ENCODE data around the gene ENPEP. TPM values are rescaled to one million over a fixed set of nuclear protein-coding genes. Genes with fewer than 3 reads are reported as not detected.
"Not testable (repeated sequence)": the region's sequence is repeated elsewhere in the genome, so short reads cannot be mapped to it uniquely, and the experiment has no call there.

The ENPEP gene
- total and polyA plus RNA-seq, 11 donors: 1.3 to 9.3 (median 4.2) TPM

DNA sequence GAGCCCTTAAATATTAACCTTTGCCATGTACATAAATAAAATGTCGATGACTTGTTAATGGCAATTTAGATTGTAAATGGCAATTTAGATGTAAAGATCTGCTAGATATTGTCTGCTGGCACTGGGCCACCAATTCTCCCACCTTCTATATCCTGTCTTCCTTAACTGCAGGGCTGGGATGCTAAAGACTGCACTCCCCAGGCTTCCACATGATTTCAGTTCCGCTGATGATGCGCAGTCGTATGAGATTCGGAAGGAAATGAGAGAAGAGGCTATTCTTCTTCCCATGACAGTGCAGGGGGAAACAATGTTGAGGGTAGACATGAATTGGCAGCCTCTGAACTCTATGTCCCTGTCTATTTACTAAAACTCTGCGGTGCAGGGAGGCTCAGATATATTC is 91.3 kb downstream of the ENPEP start:
- DNase-seq (no peak), ATAC-seq (no peak)
- no peak overlapping the region for H3K27ac ChIP-seq
- no peaks in the 10 kb centered on the region for H3K36me3 ChIP-seq
- no peak for TF ChIP-seq POLR2A (IDR thresholded peaks at IDR 0.05)
- TF ChIP-seq, protein P1, sequence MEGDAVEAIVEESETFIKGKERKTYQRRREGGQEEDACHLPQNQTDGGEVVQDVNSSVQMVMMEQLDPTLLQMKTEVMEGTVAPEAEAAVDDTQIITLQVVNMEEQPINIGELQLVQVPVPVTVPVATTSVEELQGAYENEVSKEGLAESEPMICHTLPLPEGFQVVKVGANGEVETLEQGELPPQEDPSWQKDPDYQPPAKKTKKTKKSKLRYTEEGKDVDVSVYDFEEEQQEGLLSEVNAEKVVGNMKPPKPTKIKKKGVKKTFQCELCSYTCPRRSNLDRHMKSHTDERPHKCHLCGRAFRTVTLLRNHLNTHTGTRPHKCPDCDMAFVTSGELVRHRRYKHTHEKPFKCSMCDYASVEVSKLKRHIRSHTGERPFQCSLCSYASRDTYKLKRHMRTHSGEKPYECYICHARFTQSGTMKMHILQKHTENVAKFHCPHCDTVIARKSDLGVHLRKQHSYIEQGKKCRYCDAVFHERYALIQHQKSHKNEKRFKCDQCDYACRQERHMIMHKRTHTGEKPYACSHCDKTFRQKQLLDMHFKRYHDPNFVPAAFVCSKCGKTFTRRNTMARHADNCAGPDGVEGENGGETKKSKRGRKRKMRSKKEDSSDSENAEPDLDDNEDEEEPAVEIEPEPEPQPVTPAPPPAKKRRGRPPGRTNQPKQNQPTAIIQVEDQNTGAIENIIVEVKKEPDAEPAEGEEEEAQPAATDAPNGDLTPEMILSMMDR (IDR thresholded peaks at IDR 0.05): no peak
- H3K27me3 ChIP-seq: no peaks in the 10 kb centered on the region
- H3K4me1 ChIP-seq: no peaks in the 10 kb centered on the region
- H3K4me3 ChIP-seq: no peak overlapping the region
- H3K9me3 ChIP-seq: no peaks in the 10 kb centered on the region
- intact Hi-C loops (cut with DNase I): no loop called here
- WGBS, 4 donors: 82 to 92% (median 89%) methylated on average over 6 of the region's 6 CpGs

DNA sequence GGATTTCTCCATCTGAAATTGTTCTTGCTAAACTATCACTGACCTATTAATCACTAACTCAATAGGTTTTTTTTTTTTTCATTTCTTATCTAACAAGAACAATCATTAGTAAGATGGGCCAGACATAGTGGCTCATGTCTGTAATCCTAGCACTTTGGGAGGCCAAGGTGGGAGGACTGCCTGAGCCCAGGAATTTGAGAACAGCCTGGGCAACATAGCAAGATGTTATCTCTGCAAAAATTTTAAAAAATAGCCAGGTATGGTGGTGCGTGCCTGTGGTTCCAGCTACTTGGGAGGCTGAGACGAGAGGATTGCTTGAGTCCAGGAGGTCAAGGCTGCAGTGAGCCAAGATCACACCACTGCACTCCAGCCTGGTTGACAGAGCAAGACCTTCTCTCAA is 100.7 kb downstream of the ENPEP start:
- WGBS, 4 donors: 85 to 93% (median 90%) methylated on average over 2 of the region's 2 CpGs
- H3K27ac ChIP-seq; H3K27me3 ChIP-seq; H3K36me3 ChIP-seq; intact Hi-C loops (cut with DNase I); DNase-seq; H3K4me3 ChIP-seq; ATAC-seq; H3K4me1 ChIP-seq: not testable (repeated sequence)
- H3K9me3 ChIP-seq: peaks cover 0 to 15% (median 0%) of the 10 kb centered on the region in 12 donors

DNA sequence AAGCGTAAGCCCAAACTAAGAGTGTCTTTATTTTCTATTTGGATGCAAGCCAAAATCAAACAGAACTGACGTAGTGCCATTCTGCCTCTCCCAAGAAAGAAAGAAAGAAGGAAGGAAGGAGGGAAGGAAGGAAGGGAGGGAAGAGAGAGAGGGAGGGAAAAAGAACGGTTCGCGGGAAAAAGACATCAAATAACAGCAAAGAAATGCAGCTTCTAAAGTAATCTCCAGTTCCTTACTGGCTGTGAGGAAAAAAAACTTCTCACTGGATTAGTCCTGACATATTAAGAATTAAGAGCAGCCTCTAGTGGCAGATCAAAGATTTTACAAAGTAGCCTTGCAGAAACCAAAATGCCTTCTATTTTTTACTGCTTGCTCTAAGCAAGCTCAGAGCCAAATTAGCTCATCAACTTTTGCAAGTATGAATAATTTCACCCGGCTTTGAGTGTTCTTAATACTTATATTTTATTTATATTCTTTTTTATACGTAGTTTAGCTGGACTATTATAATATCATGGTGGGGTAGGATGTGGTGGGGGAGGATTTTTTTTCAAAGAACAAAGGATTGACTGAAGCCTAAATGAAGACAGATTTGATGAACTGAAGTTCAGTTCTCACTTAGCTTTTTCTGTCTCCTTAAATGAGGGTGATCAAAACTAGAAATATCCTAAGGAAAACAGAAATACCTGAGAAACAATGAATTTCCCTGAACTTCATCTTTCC is 110.3 kb downstream of the ENPEP start:
- intact Hi-C loops (cut with DNase I): no loop called here
- TF ChIP-seq POLR2A (IDR thresholded peaks at IDR 0.05): no peak
- TF ChIP-seq, protein P1 (IDR thresholded peaks at IDR 0.05): peak in 7 of 12 donors; percentile 13 to 52 (median 36)
- DNase-seq (no peak), ATAC-seq (peak in 1 of 4 donors; percentile 45)
- H3K9me3 ChIP-seq: no peaks in the 10 kb centered on the region
- 24 to 31% (median 27%) methylated on average over 7 of the region's 7 CpGs for WGBS, 4 donors
- H3K27me3 ChIP-seq: no peaks in the 10 kb centered on the region
- H3K36me3 ChIP-seq: no peaks in the 10 kb centered on the region
- H3K4me3 ChIP-seq: no peak overlapping the region
- no peak overlapping the region for H3K27ac ChIP-seq
- no peaks in the 10 kb centered on the region for H3K4me1 ChIP-seq

GRCh38 chr4:110587666-110588285 is 111.8 kb downstream of the ENPEP start:
- no peaks in the 10 kb centered on the region for H3K36me3 ChIP-seq
- H3K9me3 ChIP-seq: no peaks in the 10 kb centered on the region
- H3K4me3 ChIP-seq: no peak overlapping the region
- DNase-seq: no peak
- 91 to 93% (median 93%) methylated on average over 32 to 36 of the region's 36 CpGs for WGBS, 4 donors
- ATAC-seq: peak in 1 of 4 donors; percentile 38
- TF ChIP-seq, protein P1 (IDR thresholded peaks at IDR 0.05): no peak
- TF ChIP-seq POLR2A (IDR thresholded peaks at IDR 0.05): no peak
- intact Hi-C loops (cut with DNase I): no loop called here
- H3K27ac ChIP-seq: no peak overlapping the region
- H3K4me1 ChIP-seq: no peaks in the 10 kb centered on the region
- H3K27me3 ChIP-seq: no peaks in the 10 kb centered on the region

Data from heart left ventricle (tissue), 16 donors.